ENCODE results near the gene CDH13. TPM values are rescaled to one million over a fixed set of nuclear protein-coding genes. Genes with fewer than 3 reads are reported as not detected.

Gene CDH13
- total RNA-seq, 2 donors from 2014 or later, result 2.9 TPM; not detected in 1

DNA sequence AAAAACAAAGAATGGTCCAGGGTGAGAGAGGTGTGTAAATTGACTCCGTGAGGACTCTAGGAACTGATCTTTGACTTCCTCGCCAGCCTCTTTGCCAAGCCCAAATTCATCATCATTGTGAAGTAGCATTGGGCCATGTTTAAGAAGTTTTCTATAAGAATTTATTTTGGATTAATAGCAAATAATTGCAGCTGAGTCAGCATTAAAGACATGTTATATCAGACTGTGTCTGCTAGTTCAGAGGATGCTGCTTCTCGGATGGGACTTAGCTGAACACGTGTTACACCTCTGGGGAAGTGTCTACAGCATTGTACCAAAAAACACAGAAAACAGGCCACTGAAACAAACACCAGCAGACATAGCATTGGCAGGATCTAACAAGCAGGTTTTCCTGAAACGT is 366.6 kb downstream of the CDH13 start:
- intact Hi-C loops (cut with DNase I), result no loop called here
- DNase-seq, result no peak
- no peak for TF ChIP-seq POLR2A (IDR thresholded peaks at IDR 0.05)
- TF ChIP-seq CTCF (IDR thresholded peaks at IDR 0.05), result no peak

DNA sequence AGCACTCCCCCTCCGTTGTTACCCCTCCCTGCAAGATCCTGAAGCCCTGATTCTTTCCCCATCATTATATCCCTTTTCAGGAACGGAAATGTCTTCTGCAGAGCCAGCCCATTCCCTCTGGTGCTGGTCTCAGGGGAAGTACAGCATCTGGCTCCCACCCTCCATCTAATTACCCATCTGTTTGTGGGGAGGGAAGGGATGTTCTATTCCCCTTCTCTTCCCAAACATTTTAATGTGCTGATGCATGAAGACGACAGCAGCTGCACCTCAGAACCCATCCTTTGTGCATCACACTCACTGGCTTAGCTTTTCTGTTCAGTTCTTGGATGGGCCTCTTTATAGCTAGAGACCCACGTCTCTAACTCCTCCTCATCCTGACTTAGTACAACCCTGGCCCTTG is 367.2 kb downstream of the CDH13 start:
- ATAC-seq (no peak), DNase-seq (no peak)
- no peaks in the 10 kb centered on the region for H3K4me1 ChIP-seq
- 49% methylated on average over 4 of the region's 4 CpGs for WGBS, 2 donors
- H3K36me3 ChIP-seq (replicated peaks in 1 of 2; ENCODE audit: insufficient read depth in 1 of 2, low read depth in 2 of 2), result no peaks in the 10 kb centered on the region
- H3K4me3 ChIP-seq, result no peak overlapping the region
- no peak overlapping the region for H3K27ac ChIP-seq
- no peaks in the 10 kb centered on the region for H3K27me3 ChIP-seq
- no peak for TF ChIP-seq CTCF (IDR thresholded peaks at IDR 0.05)
- TF ChIP-seq POLR2A (IDR thresholded peaks at IDR 0.05), result no peak
- intact Hi-C loops (cut with DNase I), result no loop called here
- H3K9me3 ChIP-seq, result no peaks in the 10 kb centered on the region

More for the DNA sequence above, 366.6 kb downstream of the CDH13 start:
- H3K36me3 ChIP-seq (replicated peaks in 1 of 2; ENCODE audit: insufficient read depth in 1 of 2, low read depth in 2 of 2), result no peaks in the 10 kb centered on the region
- no peak for ATAC-seq
- H3K27ac ChIP-seq, result no peak overlapping the region
- H3K27me3 ChIP-seq, result no peaks in the 10 kb centered on the region
- H3K9me3 ChIP-seq, result no peaks in the 10 kb centered on the region
- 69 to 72% methylated on average over 5 of the region's 5 CpGs for WGBS, 2 donors
- H3K4me1 ChIP-seq, result no peaks in the 10 kb centered on the region
- H3K4me3 ChIP-seq, result no peak overlapping the region

DNA sequence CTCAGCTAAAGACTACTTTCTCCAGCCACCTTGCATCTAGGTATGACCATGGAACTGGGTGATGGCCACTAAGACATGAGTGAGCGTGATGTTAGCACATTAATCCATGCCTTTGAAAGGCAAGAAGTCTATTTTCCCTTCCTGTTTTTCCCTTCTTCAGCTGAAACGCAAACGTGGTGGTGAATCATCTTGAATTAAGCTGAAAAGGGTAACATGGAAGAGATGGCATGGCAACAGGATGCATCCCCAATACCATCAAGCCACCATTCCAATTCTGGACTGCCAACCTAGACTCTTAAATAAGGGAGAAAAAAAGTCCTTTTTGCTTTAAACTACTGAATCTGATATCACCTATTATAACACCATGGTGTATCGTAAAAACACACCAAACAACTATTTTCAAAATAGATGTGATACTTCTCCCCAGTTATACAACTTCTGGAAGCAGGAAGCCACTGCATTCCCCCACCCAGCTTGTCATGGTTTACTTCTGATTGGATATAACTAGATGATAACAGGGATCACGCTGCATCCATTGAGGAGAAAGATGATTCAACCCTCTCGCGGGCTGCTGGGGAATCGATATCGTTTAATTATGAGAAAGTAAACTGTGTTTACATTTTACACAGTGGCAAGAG is 368.6 kb downstream of the CDH13 start:
- Histone ChIP-seq H3K27ac (no peak overlapping the region), H3K4me3 (no peak overlapping the region), H3K9me3 (no peaks in the 10 kb centered on the region), H3K36me3 (replicated peaks in 1 of 2; ENCODE audit: insufficient read depth in 1 of 2, low read depth in 2 of 2) (no peaks in the 10 kb centered on the region), H3K27me3 (no peaks in the 10 kb centered on the region), H3K4me1 (no peaks in the 10 kb centered on the region)
- DNase-seq, result no peak
- intact Hi-C loops (cut with DNase I), result no loop called here
- no peak for ATAC-seq
- no peak for TF ChIP-seq CTCF (IDR thresholded peaks at IDR 0.05)
- TF ChIP-seq POLR2A (IDR thresholded peaks at IDR 0.05), result no peak
- WGBS, 2 donors, result 68 to 69% methylated on average over 9 of the region's 9 CpGs

DNA sequence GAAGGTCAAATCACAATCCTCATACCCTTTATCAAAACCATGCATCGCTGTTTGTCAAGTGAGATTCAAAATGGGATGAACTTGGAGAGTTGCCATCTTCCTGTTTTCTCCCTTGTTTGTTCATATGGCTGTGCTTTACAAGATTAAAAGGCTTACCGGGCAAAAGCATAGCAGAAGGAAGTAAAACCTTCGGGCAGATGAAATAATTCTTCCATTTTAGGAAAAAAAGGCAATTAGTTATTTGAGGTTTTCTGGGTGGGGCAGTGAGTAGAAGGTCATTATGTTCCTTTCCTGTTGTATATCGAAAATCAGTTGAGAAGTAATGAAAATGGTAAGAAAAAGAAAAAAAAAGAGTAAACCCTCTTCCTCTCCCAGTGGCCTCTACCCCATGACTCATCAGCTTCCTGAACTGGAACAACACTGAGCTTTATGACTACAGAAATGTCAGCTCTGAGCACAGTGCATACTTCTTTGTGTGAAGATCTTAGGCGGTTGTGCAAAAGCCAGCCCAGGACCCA is 369.2 kb downstream of the CDH13 start:
- Histone ChIP-seq H3K4me3 (no peak overlapping the region), H3K36me3 (replicated peaks in 1 of 2; ENCODE audit: insufficient read depth in 1 of 2, low read depth in 2 of 2) (no peaks in the 10 kb centered on the region), H3K9me3 (no peaks in the 10 kb centered on the region), H3K27ac (no peak overlapping the region), H3K27me3 (no peaks in the 10 kb centered on the region), H3K4me1 (no peaks in the 10 kb centered on the region)
- intact Hi-C loops (cut with DNase I), result no loop called here
- 32 to 47% methylated on average over 5 of the region's 5 CpGs for WGBS, 2 donors
- ATAC-seq, result peak; percentile 47
- DNase-seq, result no peak
- TF ChIP-seq CTCF (IDR thresholded peaks at IDR 0.05) (no peak), POLR2A (IDR thresholded peaks at IDR 0.05) (no peak)

GRCh38 chr16:82996814-82997213 is 370.0 kb downstream of the CDH13 start:
- intact Hi-C loops (cut with DNase I), result no loop called here
- DNase-seq, result no peak
- Histone ChIP-seq H3K27me3 (no peaks in the 10 kb centered on the region), H3K36me3 (replicated peaks in 1 of 2; ENCODE audit: insufficient read depth in 1 of 2, low read depth in 2 of 2) (no peaks in the 10 kb centered on the region), H3K4me3 (no peak overlapping the region), H3K9me3 (no peaks in the 10 kb centered on the region), H3K4me1 (no peaks in the 10 kb centered on the region), H3K27ac (no peak overlapping the region)
- WGBS, 2 donors, result 84 to 85% methylated on average over 4 of the region's 4 CpGs
- TF ChIP-seq POLR2A (IDR thresholded peaks at IDR 0.05) (no peak), CTCF (IDR thresholded peaks at IDR 0.05) (no peak)
- ATAC-seq, result no peak

All from body of pancreas (tissue), 4 donors.